Nephron (organoid): Measurements from ENCODE around the gene OSMR.
A peak's percentile ranks its signal among the peaks of the same experiment; 100 is the strongest.

Experiments used
- H3K27ac Mint-ChIP-seq, 3 experiments: 2 replicates each; pipeline ENCODE4 v1.8.0; 2020; ENCODE audit warnings: mixed read lengths in 3 of 3, mild to moderate bottlenecking in 2 of 3, moderate library complexity in 1 of 3
- H3K27me3 Mint-ChIP-seq: 2 replicates; pipeline ENCODE4 v1.8.0; 2021; ENCODE audit warnings: low read depth, mild to moderate bottlenecking, moderate library complexity, mixed read lengths
- H3K36me3 Mint-ChIP-seq: 2 replicates; pipeline ENCODE4 v1.8.0; 2020; ENCODE audit warnings: low read depth, mixed read lengths
- H3K4me1 Mint-ChIP-seq: 2 replicates; pipeline ENCODE4 v1.8.0; 2020; ENCODE audit warnings: mixed read lengths
- H3K4me3 Mint-ChIP-seq, 3 experiments: 2 replicates each; pipeline ENCODE4 v1.8.0; 2020; ENCODE audit warnings: mild to moderate bottlenecking in 3 of 3, mixed read lengths in 3 of 3, moderate library complexity in 2 of 3
- H3K9me3 Mint-ChIP-seq: 2 replicates; pipeline ENCODE4 v1.8.0; 2020; ENCODE audit warnings: mixed read lengths
- CTCF ChIP-seq, 3 experiments: fragments of 200-600 bp; sonication (generic); IDR thresholded peaks; one replicate each; pipeline ENCODE4 v1.5.0; 2021; ENCODE audit warnings: antibody characterized with exemption in 3 of 3; ENCODE audit not compliant: unreplicated experiment in 3 of 3

The OSMR gene

GRCh38 chr5:38845526-38846378 is at the start of gene OSMR:
TSS of gene OSMR (plus strand) at chr5:38846012. CDS start at chr5:38869045, 23,033 bp downstream.
- H3K4me3 Mint-ChIP-seq = peak within 1 kb of the TSS; percentile 87 to 90 (median 88)

GRCh38 chr5:38796742-38797108 is 49.1 kb upstream of the OSMR start:
- TF ChIP-seq CTCF (IDR thresholded peaks at IDR 0.05; ENCODE audit: unreplicated experiment in 3 of 3) = no peak
- Mint-ChIP-seq H3K27me3 (no peaks in the 10 kb centered on the region), H3K9me3 (no peaks in the 10 kb centered on the region), H3K36me3 (no peaks in the 10 kb centered on the region), H3K4me1 (no peaks in the 10 kb centered on the region), H3K4me3 (no peak overlapping the region), H3K27ac (no peak overlapping the region)

More at GRCh38 chr5:38845526-38846378, at the start of gene OSMR:
- peaks cover 5% of the 10 kb centered on the region for H3K4me1 Mint-ChIP-seq
- peak in 1 of 3 experiments; percentile 5 for TF ChIP-seq CTCF (IDR thresholded peaks at IDR 0.05; ENCODE audit: unreplicated experiment in 3 of 3)
- no peaks in the 10 kb centered on the region for H3K36me3 Mint-ChIP-seq
- peaks cover 2% of the 10 kb centered on the region for H3K9me3 Mint-ChIP-seq
- H3K27ac Mint-ChIP-seq = peak within 1 kb of the TSS; percentile 53 to 82 (median 53)
- peaks cover 36% of the 10 kb centered on the region for H3K27me3 Mint-ChIP-seq

- no peak overlapping the region for H3K27ac Mint-ChIP-seq
- TF ChIP-seq CTCF (IDR thresholded peaks at IDR 0.05; ENCODE audit: unreplicated experiment in 3 of 3) = no peak
- no peak overlapping the region for H3K4me3 Mint-ChIP-seq
- H3K36me3 Mint-ChIP-seq = no peaks in the 10 kb centered on the region
- H3K4me1 Mint-ChIP-seq = no peaks in the 10 kb centered on the region
- no peaks in the 10 kb centered on the region for H3K27me3 Mint-ChIP-seq
- H3K9me3 Mint-ChIP-seq = no peaks in the 10 kb centered on the region
Observed at GRCh38 chr5:38797838-38798237, 48.0 kb upstream of the OSMR start.

- no peaks in the 10 kb centered on the region for H3K27me3 Mint-ChIP-seq
- TF ChIP-seq CTCF (IDR thresholded peaks at IDR 0.05; ENCODE audit: unreplicated experiment in 3 of 3) = no peak
- no peaks in the 10 kb centered on the region for H3K9me3 Mint-ChIP-seq
- no peaks in the 10 kb centered on the region for H3K4me1 Mint-ChIP-seq
- H3K4me3 Mint-ChIP-seq = no peak overlapping the region
- H3K27ac Mint-ChIP-seq = peak overlapping the region in 1 of 3 experiments; percentile 4
- no peaks in the 10 kb centered on the region for H3K36me3 Mint-ChIP-seq
Observed at GRCh38 chr5:38799556-38800377, 46.0 kb upstream of the OSMR start.

GRCh38 chr5:38800515-38800914 is 45.3 kb upstream of the OSMR start:
- no peak for TF ChIP-seq CTCF (IDR thresholded peaks at IDR 0.05; ENCODE audit: unreplicated experiment in 3 of 3)
- Mint-ChIP-seq H3K27me3 (no peaks in the 10 kb centered on the region), H3K27ac (no peak overlapping the region), H3K9me3 (no peaks in the 10 kb centered on the region), H3K36me3 (no peaks in the 10 kb centered on the region), H3K4me3 (no peak overlapping the region), H3K4me1 (no peaks in the 10 kb centered on the region)
